Neural progenitor cell (in vitro differentiated cells): ENCODE measurements around the gene MAPK1. TPM values are rescaled to one million over a fixed set of nuclear protein-coding genes. Genes with fewer than 3 reads are reported as not detected.
"Not testable (repeated sequence)": the region's sequence is repeated elsewhere in the genome, so short reads cannot be mapped to it uniquely, and the experiment has no call there.

ENCODE experiments used
- DNase-seq: peaks from one replicate; pipeline ENCODE4 v3.0.0-alpha.2; 2016; ENCODE audit warnings: low spot score
- H2AFZ ChIP-seq: fragments of 200-600 bp; sonication (generic); replicated peaks from 2 replicates; pipeline ENCODE4 v1.6.1; 2016; ENCODE audit warnings: antibody characterized with exemption
- H3F3A ChIP-seq: fragments of 200-600 bp; sonication (generic); 2 replicates; pipeline ENCODE4 v1.6.1; 2016; ENCODE audit warnings: antibody characterized with exemption, low read depth
- H3K27ac ChIP-seq: fragments of 200-600 bp; sonication (generic); 2 replicates; pipeline ENCODE4 v1.5.1; 2016; ENCODE audit warnings: mild to moderate bottlenecking
- H3K27me3 ChIP-seq: fragments of 200-600 bp; sonication (generic); 2 replicates; pipeline ENCODE4 v1.6.1; 2016; ENCODE audit warnings: mild to moderate bottlenecking, moderate library complexity
- H3K36me3 ChIP-seq: fragments of 200-600 bp; sonication (generic); 2 replicates; pipeline ENCODE4 v1.5.1; 2016
- H3K4me1 ChIP-seq: fragments of 200-600 bp; sonication (generic); 2 replicates; pipeline ENCODE4 v1.6.1; 2016; ENCODE audit warnings: mixed run types
- H3K4me2 ChIP-seq: fragments of 200-600 bp; sonication (generic); 2 replicates; pipeline ENCODE4 v1.6.1; 2016
- H3K4me3 ChIP-seq: fragments of 200-600 bp; sonication (generic); 2 replicates; pipeline ENCODE4 v1.5.1; 2016
- H3K79me2 ChIP-seq: fragments of 200-600 bp; sonication (generic); 2 replicates; pipeline ENCODE4 v1.6.1; 2016; ENCODE audit warnings: low read depth
- H3K9ac ChIP-seq: fragments of 200-600 bp; sonication (generic); 2 replicates; pipeline ENCODE4 v1.6.1; 2016
- H3K9me3 ChIP-seq: fragments of 200-600 bp; sonication (generic); 2 replicates; pipeline ENCODE4 v1.5.1; 2016; ENCODE audit warnings: low read depth
- H4K20me1 ChIP-seq: fragments of 200-600 bp; sonication (generic); 2 replicates; pipeline ENCODE4 v1.6.1; 2016; ENCODE audit warnings: low read depth
- H3K27ac Mint-ChIP-seq: 3 replicates; pipeline ENCODE4 v1.8.0; 2021; ENCODE audit warnings: mixed read lengths
- H3K27me3 Mint-ChIP-seq: 2 replicates; pipeline ENCODE4 v1.8.0; 2022; ENCODE audit warnings: low read depth, mild to moderate bottlenecking, inconsistent platforms, moderate library complexity, mixed read lengths; ENCODE audit not compliant: insufficient read depth
- H3K36me3 Mint-ChIP-seq: 3 replicates; pipeline ENCODE4 v1.8.0; 2021; ENCODE audit warnings: mixed read lengths
- H3K4me1 Mint-ChIP-seq: 3 replicates; pipeline ENCODE4 v1.8.0; 2021; ENCODE audit warnings: mixed read lengths
- H3K4me3 Mint-ChIP-seq: 3 replicates; pipeline ENCODE4 v1.8.0; 2021; ENCODE audit warnings: mild to moderate bottlenecking, moderate library complexity, mixed read lengths
- H3K9me3 Mint-ChIP-seq: 3 replicates; pipeline ENCODE4 v1.8.0; 2020; ENCODE audit warnings: mixed read lengths
- CTCF ChIP-seq: fragments of 200-600 bp; sonication (generic); IDR thresholded peaks from 2 replicates; pipeline ENCODE4 v1.5.1; 2017; ENCODE audit warnings: antibody characterized with exemption, mild to moderate bottlenecking
- EZH2 ChIP-seq: fragments of 200-600 bp; sonication (generic); IDR thresholded peaks from 2 replicates; pipeline ENCODE4 v1.6.1; 2017; ENCODE audit warnings: antibody characterized with exemption, mild to moderate bottlenecking, moderate library complexity
- EZH2phosphoT487 ChIP-seq: fragments of 200-600 bp; sonication (generic); IDR thresholded peaks from 2 replicates; pipeline ENCODE4 v1.6.1; 2017; ENCODE audit warnings: antibody characterized with exemption
- total RNA-seq: library from RNA; depleted of rRNA; stranded (reverse); fragments of >200 nt; gene quantifications from 2 replicates; pipeline ENCODE4 v1.2.3, GENCODE V29; 2015; ENCODE audit warnings: low replicate concordance

The MAPK1 gene
- total RNA-seq, 1 donor from 2014 or later = 61.4 TPM

GRCh38 chr22:21803811-21804249, 63.6 kb downstream of the MAPK1 start:
- peaks cover 48% of the 10 kb centered on the region for H3K36me3 Mint-ChIP-seq

GRCh38 chr22:21802673-21803072, 64.8 kb downstream of the MAPK1 start:
- Histone ChIP-seq H3K36me3 (peaks cover 22% of the 10 kb centered on the region), H4K20me1 (peaks cover 21% of the 10 kb centered on the region), H2AFZ (no peak overlapping the region), H3K79me2 (peaks cover under 1% of the 10 kb centered on the region), H3K27ac (no peak overlapping the region), H3K4me3 (no peak overlapping the region), H3K9ac (no peak overlapping the region), H3F3A (no peaks in the 10 kb centered on the region), H3K4me2 (no peak overlapping the region), H3K27me3 (no peaks in the 10 kb centered on the region), H3K9me3 (no peaks in the 10 kb centered on the region), H3K4me1 (no peaks in the 10 kb centered on the region)
- DNase-seq = no peak
- H3K4me3 Mint-ChIP-seq = no peak overlapping the region
- H3K27ac Mint-ChIP-seq = no peak overlapping the region
- TF ChIP-seq EZH2phosphoT487 = no peak
- TF ChIP-seq CTCF = no peak
- H3K9me3 Mint-ChIP-seq = no peaks in the 10 kb centered on the region
- peaks cover 54% of the 10 kb centered on the region for H3K36me3 Mint-ChIP-seq
- H3K4me1 Mint-ChIP-seq = no peaks in the 10 kb centered on the region
- H3K27me3 Mint-ChIP-seq = no peaks in the 10 kb centered on the region

More at GRCh38 chr22:21803811-21804249, 63.6 kb downstream of the MAPK1 start:
- Mint-ChIP-seq H3K9me3 (no peaks in the 10 kb centered on the region), H3K4me3 (no peak overlapping the region), H3K27ac (no peak overlapping the region), H3K4me1 (no peaks in the 10 kb centered on the region), H3K27me3 (no peaks in the 10 kb centered on the region)
- H3K4me2 ChIP-seq = no peak overlapping the region
- H3K4me1 ChIP-seq = no peaks in the 10 kb centered on the region
- no peaks in the 10 kb centered on the region for H3F3A ChIP-seq
- peaks cover 32% of the 10 kb centered on the region for H4K20me1 ChIP-seq
- no peak overlapping the region for H2AFZ ChIP-seq
- no peak overlapping the region for H3K27ac ChIP-seq
- H3K27me3 ChIP-seq = no peaks in the 10 kb centered on the region
- H3K36me3 ChIP-seq = peaks cover 22% of the 10 kb centered on the region
- DNase-seq = no peak
- no peak for TF ChIP-seq EZH2phosphoT487
- no peaks in the 10 kb centered on the region for H3K9me3 ChIP-seq
- H3K9ac ChIP-seq = no peak overlapping the region
- no peak overlapping the region for H3K4me3 ChIP-seq
- H3K79me2 ChIP-seq = peaks cover 12% of the 10 kb centered on the region

- Mint-ChIP-seq H3K4me3 (no peak overlapping the region), H3K36me3 (peaks cover 51% of the 10 kb centered on the region)
- peaks cover 22% of the 10 kb centered on the region for H3K36me3 ChIP-seq
Measured at GRCh38 chr22:21802056-21802455, 65.4 kb downstream of the MAPK1 start.

GRCh38 chr22:21801304-21801644, 66.2 kb downstream of the MAPK1 start:
- H3K9ac ChIP-seq, H3K9me3 ChIP-seq, H3K79me2 ChIP-seq, H3K4me1 Mint-ChIP-seq, H3K4me1 ChIP-seq, H3K27me3 Mint-ChIP-seq, H2AFZ ChIP-seq, H3K27me3 ChIP-seq, H3K4me2 ChIP-seq, H3F3A ChIP-seq, H3K27ac Mint-ChIP-seq, DNase-seq, H4K20me1 ChIP-seq, H3K4me3 ChIP-seq, H3K27ac ChIP-seq, H3K4me3 Mint-ChIP-seq, H3K9me3 Mint-ChIP-seq: not testable (repeated sequence)
- peaks cover 50% of the 10 kb centered on the region for H3K36me3 Mint-ChIP-seq
- peaks cover 22% of the 10 kb centered on the region for H3K36me3 ChIP-seq

More at GRCh38 chr22:21802056-21802455, 65.4 kb downstream of the MAPK1 start:
- Histone ChIP-seq H3K4me1 (no peaks in the 10 kb centered on the region), H3K4me2 (no peak overlapping the region), H4K20me1 (peaks cover 14% of the 10 kb centered on the region), H3K27me3 (no peaks in the 10 kb centered on the region), H3K27ac (no peak overlapping the region), H2AFZ (no peak overlapping the region), H3F3A (no peaks in the 10 kb centered on the region), H3K4me3 (no peak overlapping the region), H3K79me2 (no peaks in the 10 kb centered on the region), H3K9ac (no peak overlapping the region), H3K9me3 (no peaks in the 10 kb centered on the region)
- H3K27me3 Mint-ChIP-seq = no peaks in the 10 kb centered on the region
- H3K27ac Mint-ChIP-seq = no peak overlapping the region
- H3K9me3 Mint-ChIP-seq = no peaks in the 10 kb centered on the region
- no peak for DNase-seq
- TF ChIP-seq EZH2phosphoT487 (no peak), EZH2 (no peak), CTCF (no peak)
- no peaks in the 10 kb centered on the region for H3K4me1 Mint-ChIP-seq
